GM13976 (cell line): Measurements from ENCODE around the gene CST2.

Source experiments
- DNase-seq: peaks from one replicate; pipeline ENCODE4 v3.0.0; 2012; ENCODE audit warnings: low spot score
- in situ Hi-C: fragments of 300-500 bp; cut with MboI; formaldehyde crosslinking; loops from one replicate; pipeline ENCODE4 v1.12.0; 2022; ENCODE audit warnings: low sequenced_read_pairs, mixed read lengths, inconsistent platforms; ENCODE audit not compliant: unreplicated experiment
- TF ChIP-seq, protein P1 (sequence below): IDR thresholded peaks from 2 replicates; pipeline ENCODE4 v1.5.1; 2012; ENCODE audit warnings: borderline replicate concordance, mild to moderate bottlenecking; ENCODE audit not compliant: insufficient read depth; ENCODE audit errors: extremely low read depth, missing control alignments, control extremely low read depth

The CST2 gene, protein sequence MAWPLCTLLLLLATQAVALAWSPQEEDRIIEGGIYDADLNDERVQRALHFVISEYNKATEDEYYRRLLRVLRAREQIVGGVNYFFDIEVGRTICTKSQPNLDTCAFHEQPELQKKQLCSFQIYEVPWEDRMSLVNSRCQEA

DNA sequence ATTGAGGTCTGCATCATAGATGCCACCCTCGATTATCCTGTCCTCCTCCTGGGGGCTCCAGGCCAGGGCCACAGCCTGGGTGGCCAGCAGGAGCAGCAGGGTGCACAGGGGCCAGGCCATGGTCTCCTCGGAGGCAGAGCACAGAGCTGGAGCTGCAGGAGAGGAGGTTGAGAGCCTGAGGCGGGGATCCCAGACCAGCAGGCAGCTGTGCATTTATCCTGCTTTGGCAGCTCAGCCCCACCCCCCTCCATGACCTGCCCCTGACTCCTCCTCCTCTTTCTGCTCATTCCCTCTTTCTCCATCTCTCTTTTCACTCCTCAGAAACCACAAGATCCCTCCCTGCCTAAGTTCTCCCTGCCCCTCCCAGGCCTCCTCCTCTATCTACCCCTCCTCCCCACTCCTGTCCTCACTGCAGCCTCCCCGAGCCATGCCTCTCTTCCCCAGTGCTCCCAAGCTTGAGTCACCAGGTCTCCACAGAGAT is at the start of gene CST2:
Gene CST2, minus strand, starts transcription at position 189 of the 481 bp plus-strand sequence. Its CDS starts 69 bp downstream, at position 120.
- TF ChIP-seq, protein P1, sequence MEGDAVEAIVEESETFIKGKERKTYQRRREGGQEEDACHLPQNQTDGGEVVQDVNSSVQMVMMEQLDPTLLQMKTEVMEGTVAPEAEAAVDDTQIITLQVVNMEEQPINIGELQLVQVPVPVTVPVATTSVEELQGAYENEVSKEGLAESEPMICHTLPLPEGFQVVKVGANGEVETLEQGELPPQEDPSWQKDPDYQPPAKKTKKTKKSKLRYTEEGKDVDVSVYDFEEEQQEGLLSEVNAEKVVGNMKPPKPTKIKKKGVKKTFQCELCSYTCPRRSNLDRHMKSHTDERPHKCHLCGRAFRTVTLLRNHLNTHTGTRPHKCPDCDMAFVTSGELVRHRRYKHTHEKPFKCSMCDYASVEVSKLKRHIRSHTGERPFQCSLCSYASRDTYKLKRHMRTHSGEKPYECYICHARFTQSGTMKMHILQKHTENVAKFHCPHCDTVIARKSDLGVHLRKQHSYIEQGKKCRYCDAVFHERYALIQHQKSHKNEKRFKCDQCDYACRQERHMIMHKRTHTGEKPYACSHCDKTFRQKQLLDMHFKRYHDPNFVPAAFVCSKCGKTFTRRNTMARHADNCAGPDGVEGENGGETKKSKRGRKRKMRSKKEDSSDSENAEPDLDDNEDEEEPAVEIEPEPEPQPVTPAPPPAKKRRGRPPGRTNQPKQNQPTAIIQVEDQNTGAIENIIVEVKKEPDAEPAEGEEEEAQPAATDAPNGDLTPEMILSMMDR: no peak
- no peak for DNase-seq
- in situ Hi-C loops: no loop called here

DNA sequence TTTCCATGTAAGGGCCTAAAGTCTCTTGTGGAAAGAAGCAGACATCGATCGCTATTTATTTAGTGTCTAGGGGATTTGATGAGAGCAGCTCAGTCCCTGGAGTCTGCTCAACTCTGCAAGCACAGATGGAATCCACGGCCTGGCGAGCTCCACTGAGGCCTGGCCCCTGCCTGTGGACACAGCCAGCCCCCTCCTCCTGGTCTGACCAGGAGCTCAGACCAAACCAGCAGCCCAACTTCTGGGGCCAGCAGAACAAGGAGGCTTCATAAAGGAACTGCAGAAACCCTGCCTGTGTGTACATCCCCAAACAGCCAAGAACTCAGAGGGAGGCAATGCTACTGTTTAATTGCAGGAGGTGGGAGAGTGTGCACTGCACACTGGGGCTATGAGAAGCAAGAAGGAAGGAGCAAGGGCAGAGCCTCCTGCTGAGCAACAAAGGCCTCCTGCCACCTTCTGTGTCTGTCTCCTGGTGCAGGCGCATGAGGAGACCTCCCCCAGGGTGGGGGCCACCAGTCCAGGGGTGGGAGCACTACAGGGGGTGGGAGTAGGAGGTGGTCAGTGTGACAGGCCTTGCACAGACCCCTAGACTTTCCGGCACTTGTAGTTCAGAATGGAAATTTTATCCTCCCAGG is 49.2 kb upstream of the CST2 start:
- in situ Hi-C loops: no loop called here
- TF ChIP-seq, protein P1: no peak
- no peak for DNase-seq

DNA sequence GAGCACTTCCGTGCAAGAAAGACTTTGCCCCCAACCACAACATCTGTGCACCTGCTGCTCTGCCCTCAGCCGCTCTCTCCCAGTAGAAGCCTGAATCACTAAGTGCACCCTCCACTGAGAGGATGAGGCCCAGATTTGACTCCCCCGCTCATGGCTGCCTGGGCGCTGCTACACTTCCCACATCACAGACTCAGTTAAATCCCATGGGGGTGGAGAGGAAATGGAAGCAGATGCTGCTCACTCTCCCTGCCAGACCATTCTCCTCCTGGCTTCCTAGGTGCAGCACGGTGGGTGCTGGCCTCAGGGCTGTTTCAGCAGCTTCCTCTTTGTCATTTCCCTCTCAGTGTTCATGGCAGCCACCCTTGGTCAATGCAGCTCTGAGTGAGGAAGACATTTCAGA is 48.2 kb upstream of the CST2 start:
- DNase-seq: no peak
- TF ChIP-seq, protein P1: no peak
- in situ Hi-C loops: no loop called here

DNA sequence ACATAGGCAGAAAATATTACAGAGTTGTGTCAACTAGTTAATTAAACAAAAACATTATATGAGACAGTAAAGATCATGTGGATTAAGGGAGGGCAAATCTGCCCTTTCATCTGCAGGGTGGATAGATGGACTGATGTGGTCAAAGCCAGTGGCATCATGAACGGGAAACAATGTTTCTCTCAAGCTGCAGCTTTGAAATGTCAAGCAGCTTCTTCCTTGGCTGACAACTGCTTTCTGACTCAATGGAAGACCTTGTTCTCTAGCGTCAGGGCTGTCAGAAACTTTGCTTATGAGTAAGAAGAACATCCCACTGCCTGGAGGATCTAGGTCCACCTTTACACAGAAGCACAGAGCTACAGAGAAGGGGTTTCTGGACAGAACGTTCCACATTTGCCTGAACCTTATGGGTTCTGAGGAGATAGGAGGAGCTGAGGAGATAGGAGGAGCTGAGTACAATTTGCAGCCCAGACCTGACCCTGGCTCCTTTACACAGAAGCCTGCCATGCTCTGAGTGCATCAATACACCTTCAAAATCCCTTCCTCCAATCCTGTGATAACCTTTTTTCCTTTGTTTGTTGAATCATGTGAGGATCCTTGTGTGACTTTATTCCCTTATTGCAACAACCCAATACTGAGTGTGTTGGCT is 47.0 kb upstream of the CST2 start:
- in situ Hi-C loops: no loop called here
- DNase-seq: no peak
- TF ChIP-seq, protein P1: no peak

DNA sequence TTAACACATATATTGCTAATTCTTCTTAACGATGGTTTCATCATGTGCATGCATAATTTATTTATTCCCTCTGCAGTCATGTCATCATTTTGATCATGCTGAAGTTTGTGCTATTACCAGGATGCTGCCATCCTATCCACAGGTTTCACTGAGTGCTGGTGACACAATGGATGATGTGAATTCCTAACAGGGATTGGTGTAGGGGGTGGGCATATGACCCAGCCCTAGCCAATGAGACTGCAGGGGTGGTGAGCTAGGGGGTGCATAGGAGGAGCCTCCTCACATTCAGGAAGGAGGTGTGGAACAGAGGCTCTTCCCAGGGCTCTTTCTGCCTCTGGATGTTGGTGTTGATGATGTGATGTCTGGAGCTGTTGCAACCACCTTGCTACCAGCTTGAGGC is 45.5 kb upstream of the CST2 start:
- TF ChIP-seq, protein P1: no peak
- in situ Hi-C loops: no loop called here
- DNase-seq: no peak

DNA sequence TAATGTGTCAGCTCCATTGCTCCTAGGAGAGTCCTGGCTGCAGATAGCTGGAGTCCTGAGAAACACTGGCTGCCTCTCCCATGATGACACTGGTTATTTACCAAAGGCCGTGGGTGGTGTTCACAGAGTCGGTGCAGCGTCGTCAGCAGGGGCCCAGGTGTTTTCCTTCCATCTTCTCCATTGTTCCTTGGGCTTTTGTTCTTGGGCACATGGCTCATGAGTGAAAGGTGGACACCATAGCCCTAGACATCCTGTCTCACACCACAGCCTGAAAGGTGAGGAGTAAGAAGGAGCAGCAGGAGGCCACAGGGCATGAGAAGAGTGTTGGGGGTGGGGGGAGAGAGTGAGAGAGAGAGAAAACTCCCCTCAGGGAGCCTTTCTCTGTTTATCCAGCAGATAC is 43.9 kb upstream of the CST2 start:
- no peak for DNase-seq
- TF ChIP-seq, protein P1: no peak

More for the DNA sequence above, 43.9 kb upstream of the CST2 start:
- in situ Hi-C loops: no loop called here
